HG02852 (cell line): ENCODE data around the gene RETREG3.
A peak's percentile ranks its signal among the peaks of the same experiment; 100 is the strongest.

ENCODE experiments used
- ATAC-seq: cut with Tn5 transposase; IDR thresholded peaks from one replicate; pipeline ENCODE4 v1.9.1; 2021; ENCODE audit warnings: mild to moderate bottlenecking, moderate library complexity; ENCODE audit not compliant: unreplicated experiment

Gene RETREG3

GRCh38 chr17:42536372-42537155 lies 72.6 kb downstream of the RETREG3 start:
- ATAC-seq, result peak; percentile 68

GRCh38 chr17:42536048-42536371 lies 73.2 kb downstream of the RETREG3 start, which contains the start of gene NAGLU:
Gene NAGLU, plus strand, starts transcription at chr17:42536241. Its CDS starts 32 bp downstream, at chr17:42536273.
- ATAC-seq, result peak; percentile 85

DNA sequence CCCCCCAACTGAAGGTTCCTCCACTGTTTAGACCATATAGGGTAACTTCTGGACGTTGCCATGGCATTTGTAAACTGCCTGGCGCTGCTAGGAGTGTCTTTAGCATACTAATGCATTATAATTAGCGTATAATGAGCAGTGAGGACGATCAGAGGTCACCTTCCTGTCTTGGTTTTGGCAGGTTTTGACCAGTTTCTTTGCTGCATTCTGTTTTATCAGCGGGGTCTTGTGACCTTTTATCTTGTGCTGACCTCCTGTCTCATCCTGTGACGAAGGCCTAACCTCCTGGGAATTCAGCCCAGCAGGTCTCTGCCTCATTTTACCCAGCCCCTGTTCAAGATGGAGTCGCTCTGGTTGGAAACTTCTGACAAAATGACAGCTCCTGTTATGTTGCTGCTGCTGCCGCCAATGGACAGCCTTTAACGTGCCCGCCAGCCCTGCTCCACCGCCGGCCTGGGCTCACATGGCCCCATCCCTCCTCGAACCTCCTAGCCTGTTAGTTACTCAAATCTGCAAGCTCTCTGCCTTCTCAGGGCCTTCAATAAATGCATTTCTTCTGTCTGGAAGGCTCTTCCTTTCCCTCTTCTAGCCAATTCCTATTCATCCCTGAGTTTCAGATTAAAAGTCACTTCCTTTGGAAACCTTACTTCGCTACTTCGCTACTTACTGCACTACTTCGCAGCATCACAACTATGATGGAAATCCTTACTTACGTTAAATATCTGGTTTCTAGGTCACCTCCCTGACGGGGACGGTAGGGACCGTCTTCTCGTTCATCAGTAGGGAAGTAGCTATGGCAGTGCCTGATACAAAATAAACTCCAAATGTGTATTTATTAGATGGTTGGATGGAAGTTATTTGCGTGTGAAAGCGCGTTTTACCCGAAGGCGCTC lies 73.8 kb downstream of the RETREG3 start:
- peak; percentile 1 for ATAC-seq

DNA sequence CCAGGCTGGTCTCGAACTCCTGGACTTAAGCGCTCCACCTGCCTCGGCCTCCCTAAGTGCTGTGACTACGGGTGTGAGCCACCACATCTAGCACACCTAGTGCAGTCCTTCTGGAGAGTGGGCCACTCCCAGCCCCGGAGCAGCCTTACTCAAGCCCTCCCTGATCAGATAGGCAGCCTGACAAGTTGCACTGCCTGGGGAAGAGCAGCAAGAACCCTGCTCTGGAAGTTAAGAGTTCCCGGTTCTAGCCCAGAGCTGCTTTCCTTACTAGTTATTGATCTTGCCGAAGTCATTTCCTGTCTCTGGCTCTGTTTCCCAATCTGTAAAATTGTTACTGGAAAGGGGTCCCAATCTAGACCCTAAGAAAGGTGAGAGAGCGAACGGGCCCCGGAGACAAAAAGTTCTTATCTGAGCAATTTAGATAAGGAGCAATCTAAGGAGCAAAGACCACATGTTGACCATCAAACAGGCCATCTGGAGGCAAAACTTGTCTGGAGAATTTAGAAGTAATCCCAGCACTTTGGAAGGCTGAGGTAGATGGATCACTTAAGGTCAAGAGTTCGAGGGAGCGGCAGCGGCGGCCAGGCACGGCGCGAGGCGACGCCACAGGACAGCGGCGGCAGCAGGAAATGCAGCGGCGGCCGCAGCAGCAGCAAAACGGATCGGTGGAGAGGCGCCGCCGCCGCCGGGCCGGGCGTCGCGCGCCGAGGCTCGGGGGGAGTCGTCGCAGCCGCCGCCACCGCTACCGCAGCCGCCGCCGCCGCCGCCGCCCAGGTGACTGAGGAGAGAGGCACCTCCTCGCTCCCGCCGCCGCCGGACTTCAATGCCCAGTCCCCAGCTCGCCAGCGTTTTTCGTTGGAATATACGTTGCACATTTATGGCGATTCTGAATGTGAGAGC lies 77.5 kb downstream of the RETREG3 start:
- ATAC-seq, result no peak

DNA sequence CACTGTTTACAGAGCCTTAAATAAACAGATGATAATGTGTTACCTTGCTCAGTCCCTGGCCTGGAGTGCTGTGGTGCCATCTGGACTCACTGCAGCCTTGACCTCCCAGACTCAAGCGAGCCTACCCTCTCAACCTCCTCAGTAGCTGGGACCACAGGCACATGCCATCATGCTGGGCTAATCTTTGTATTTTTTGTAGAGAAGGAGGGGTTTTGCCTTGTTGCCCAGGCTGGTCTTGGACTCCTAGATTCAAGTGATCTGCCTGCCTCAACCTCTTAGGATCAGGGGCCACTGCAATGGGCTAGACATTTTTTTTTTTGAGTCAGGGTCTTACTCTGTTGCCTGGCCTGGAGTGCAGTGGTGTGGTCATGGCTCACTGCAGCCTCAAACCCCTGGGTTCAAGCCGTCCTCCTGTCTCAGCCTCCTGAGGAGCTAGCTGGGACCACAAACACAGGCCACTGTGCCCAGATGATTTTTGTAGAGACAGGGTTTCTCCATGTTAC lies 78.2 kb downstream of the RETREG3 start:
- no peak for ATAC-seq
